ENCODE data around the gene VPS26B.
"Not testable (repeated sequence)": the region's sequence is repeated elsewhere in the genome, so short reads cannot be mapped to it uniquely, and the experiment has no call there.

The VPS26B gene

GRCh38 chr11:134260983-134261382 is 36.5 kb downstream of the VPS26B start:
- no peak for DNase-seq

GRCh38 chr11:134261626-134262488 is 37.4 kb downstream of the VPS26B start:
- no peak for DNase-seq

- DNase-seq: no peak
Observed at GRCh38 chr11:134264966-134265764, 40.7 kb downstream of the VPS26B start.

DNA sequence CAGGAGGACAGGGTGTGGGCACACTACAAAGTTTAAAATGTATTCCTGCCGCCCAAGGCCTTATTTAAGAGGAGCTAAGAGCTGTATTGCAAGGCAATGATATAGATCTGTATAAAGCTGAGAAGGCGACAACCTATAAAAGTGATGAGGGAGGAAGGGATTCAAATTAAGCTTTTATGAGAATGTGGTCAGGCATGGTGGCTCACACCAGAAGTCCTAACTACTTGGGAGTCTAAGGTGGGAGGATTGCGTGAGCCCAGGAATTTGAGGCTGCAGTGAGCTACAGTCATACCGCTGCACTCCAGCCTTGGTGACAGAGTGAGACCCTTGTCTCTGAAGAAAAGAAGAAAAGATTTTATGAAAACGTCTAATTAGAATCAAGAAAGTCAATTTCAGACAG is 42.0 kb downstream of the VPS26B start:
- no peak for DNase-seq

DNA sequence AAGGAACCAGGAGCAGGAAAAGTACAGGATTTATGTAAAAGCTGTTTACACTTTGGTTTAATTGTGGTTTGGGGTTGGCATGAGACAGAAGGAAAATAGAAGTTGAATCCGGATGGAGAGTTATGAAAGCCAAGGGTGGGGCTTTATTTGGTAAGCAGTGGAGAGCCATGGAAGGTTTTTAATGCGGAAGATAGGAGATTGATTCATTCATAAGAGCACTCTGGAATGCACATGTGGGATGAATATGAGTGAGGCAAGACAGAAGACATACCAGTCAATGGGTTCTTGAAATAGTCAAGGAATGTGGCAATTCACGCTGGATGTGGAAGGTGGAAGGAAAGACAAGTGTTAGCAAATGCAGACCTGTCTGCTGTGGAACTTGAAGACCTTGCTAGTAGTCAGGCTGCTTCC is 42.4 kb downstream of the VPS26B start:
- DNase-seq: no peak

DNA sequence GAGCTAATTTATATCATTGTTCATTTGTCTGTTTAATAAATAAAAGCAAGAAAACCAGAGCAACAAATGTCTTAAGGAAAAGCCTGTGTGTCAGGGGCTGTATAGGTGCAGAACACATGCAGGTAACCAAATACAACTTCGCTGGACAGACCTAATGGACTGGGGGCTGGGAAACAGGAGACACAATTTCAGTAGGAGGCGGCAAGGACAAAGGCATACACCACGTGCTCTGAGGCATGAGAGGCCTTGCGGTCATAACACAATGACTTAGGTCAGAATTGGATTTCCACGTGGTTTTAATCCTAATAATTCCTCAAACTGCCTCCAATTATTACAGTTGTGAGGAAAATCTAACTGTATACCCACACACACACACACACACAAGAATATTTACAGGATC is 43.0 kb downstream of the VPS26B start:
- DNase-seq: no peak

DNA sequence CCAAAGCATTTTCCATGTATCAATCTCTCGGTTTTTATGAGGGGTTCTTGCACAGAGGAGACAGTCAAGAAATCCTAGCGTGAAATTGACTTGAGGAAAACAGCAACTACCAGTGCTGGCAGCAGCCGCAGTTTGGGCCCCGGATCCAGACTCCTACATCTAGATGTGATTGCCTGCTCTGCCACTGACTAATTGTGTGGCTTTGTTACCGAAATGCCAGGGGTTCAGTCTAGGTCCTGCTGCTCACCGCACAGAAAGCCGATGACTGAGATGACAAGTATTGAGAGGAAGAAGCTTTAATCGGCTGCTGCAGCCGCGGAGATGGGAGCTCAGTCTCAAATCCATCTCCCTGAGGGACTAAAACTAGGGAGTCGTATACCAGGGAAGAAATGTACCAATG is 43.5 kb downstream of the VPS26B start:
- DNase-seq: no peak

DNA sequence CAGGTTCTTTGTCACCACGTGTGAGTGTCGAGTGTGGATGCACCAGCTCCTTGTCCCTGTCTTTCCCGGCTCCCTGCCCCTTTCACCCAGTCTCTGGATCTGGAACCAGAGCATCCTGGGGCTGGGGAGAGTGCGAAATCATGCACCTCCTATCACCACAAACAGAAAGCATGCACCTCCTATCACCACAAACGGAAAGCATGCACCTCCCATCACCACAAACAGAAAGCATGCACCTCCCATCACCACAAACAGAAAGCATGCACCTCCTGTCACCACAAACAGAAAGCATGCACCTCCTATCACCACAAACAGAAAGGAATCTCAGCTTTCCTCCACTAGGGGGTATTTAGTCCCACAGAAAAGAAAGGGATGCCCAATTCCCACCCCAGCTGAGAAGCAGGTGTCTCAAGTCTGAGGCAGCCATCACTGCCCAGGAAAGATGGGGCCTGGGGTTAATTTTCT is 45.8 kb downstream of the VPS26B start:
- no peak for DNase-seq

GRCh38 chr11:134271978-134272377 is 47.5 kb downstream of the VPS26B start:
- no peak for DNase-seq

DNA sequence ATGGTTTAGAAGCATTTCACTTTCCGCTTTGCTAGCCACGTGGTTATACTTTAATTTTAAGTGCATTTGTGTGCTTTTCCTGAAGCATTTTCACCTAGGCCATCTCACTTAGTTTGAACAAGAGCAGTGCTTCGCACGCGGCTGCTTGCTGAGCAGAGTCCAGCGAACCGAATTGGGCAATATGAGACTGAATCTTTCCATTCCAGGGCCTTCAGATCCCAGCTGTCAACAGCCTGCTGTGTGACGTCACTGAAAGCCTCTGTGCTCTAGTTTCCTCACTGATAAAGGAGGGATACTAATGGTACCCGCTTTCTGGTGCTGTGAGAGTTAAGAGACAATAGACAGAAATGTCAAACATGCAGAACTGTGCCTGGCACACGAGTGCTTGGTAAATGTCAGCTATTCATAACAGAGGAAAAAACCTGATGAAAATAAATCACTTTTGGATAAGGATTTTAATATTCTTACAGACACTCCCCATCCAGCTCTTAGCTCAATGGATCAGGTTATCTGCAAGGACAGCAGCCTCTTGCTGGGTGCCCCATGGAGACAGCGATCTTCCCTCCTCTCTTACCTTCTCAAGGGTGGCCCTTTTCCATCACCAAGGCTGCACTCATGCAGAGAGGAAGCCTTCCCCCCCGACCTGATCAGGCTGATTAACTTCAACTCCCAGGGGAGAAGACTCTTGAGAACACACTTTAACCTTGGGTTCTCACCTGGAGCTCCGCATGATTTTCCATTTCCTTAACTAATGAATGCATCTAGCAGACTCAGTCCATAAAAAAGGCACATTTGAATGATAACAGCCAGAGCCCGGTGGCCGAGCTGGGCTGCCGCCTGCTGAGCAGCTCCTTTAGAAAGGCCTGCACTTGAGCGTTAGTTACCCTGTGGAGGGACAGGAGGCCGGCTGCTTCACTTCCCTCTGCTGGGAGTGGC is 48.2 kb downstream of the VPS26B start:
- peak; percentile 43 for DNase-seq

DNA sequence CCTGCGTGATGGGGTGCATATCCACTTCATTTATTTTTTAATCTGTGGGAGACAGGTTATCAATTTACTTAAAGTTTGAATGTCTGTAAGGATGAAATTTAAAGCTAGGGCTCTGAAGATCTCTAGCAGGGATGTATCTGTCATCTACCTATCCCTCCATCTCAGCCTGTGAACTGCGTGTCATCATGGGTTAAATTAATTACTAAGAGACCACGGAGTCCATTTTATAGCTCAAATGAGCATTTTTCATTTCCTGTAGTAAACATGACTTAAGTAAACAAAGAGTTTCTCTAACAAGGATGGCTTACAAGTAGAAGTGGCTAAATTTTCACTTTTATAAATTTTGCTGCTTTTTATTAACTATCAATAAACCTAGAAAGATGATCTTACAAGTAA is 48.8 kb downstream of the VPS26B start:
- DNase-seq: no peak

DNA sequence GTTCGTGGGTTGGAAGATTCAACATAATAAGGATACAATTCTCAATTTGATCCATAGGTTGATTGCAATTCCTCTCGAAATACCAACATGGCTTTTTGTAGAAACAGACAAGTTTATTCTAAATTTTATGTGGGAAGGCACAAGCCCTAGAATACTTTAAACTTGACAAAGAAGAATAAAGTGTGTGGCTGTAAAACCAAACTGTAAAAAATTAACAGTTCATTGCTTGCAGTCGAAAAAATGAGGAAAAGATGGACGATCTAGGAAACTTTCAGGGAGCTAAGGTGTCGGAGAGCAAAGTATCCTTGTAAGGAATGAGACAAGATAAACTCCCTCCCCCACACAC is 50.7 kb downstream of the VPS26B start:
- no peak for DNase-seq

GRCh38 chr11:134275534-134276395 is 51.3 kb downstream of the VPS26B start, which contains the start of gene GLB1L3:
Gene GLB1L3 (plus strand): TSS chr11:134276379. CDS start chr11:134276741, 362 bp downstream.
- peak; percentile 87 for DNase-seq

DNA sequence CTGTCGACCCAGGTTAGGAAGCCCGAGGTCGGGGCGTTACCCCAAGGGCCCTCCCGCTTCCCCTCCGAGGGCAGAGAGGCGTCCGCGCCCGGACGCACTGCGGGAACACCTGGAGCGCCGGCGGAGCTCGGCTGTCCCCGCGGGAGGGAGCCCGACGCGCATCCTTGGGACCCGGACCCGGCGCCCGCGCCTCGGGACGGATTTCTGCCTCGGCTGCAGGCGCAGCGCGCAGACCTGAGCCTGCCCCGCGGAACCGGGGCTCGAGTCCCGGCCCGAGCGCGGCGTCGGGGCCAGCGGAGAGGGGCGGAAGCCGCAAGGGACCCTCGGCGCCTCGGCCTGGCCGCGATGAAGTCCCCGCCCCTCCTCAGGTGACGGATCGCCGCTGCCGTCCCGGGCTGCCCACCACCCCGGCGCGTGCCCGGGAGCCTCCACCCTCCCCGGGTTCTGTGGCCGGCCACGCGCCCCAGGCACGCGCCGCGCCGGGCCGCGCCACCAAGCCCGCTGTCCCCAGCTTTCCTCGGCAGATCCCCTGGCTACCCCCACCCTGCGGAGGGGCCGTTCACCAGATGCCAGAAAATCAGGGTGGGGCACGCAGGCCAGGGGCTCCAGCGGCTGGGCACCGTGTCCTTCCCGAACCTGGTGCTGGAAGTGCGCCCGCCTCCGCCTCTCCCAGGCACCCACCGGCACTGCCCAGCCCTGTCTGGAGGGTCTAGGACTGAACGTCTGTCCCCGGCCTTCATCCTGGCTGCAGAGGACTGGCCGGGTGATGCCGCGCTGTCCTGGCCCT is 52.1 kb downstream of the VPS26B start:
- DNase-seq: peak; percentile 65

GRCh38 chr11:134277183-134278001 is 52.9 kb downstream of the VPS26B start:
- peak; percentile 48 for DNase-seq

- peak; percentile 23 for DNase-seq
Observed at GRCh38 chr11:134278356-134278755, 53.9 kb downstream of the VPS26B start.

- not testable (repeated sequence) for DNase-seq
Observed at GRCh38 chr11:134281635-134282034, 57.2 kb downstream of the VPS26B start.

- no peak for DNase-seq
Observed at GRCh38 chr11:134282121-134283045, 57.9 kb downstream of the VPS26B start.

Measured in activated CD8-positive, alpha-beta memory T cell treated with anti-CD3 and anti-CD28 coated beads, Interleukin-2, amount 50 U/mL, for 48 hours (primary cell).